Erythroblast (primary cell): ENCODE results near the gene TUT4.

Experiments used
- GATA1 ChIP-seq: IDR thresholded peaks from 2 replicates; pipeline ENCODE4 v1.6.1; 2011; ENCODE audit warnings: low read depth, mild to moderate bottlenecking, control low read depth, low read length, moderate library complexity
- POLR2A ChIP-seq: IDR thresholded peaks from 2 replicates; pipeline ENCODE4 v1.6.1; 2011; ENCODE audit warnings: mild to moderate bottlenecking, low read length

DNA sequence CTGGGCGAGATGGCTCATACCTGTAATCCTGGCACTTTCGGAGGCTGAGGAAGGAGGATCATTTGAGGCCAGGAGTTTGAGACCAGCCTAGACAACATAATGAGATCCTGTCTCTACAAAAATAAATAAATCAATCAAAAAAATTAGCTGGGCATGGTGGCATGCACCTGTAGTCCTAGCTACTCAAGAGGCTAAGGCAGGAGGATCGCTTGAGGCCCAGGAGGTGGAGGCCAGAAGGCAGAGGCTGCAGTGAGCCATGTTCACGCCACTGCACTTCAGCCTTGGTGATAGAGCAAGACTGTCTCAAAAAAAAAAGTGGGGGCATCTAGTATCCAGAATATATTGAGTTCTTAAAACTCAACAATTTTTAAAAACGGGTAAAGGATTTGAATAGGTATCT is 6.0 kb downstream of the TUT4 start:
- no peak for TF ChIP-seq GATA1
- TF ChIP-seq POLR2A, result no peak
